Measurements from ENCODE around the gene PRKAG2.

The PRKAG2 gene

GRCh38 chr7:151900591-151900985 lies 23.7 kb upstream of the PRKAG2 start:
- DNase-seq, result no peak

GRCh38 chr7:151899513-151900360 lies 22.8 kb upstream of the PRKAG2 start:
- no peak for DNase-seq

- DNase-seq, result no peak
These were observed 21.2 kb upstream of the PRKAG2 start for GRCh38 chr7:151897951-151898686.

- no peak for DNase-seq
These were observed 20.3 kb upstream of the PRKAG2 start for GRCh38 chr7:151897161-151897731.

- no peak for DNase-seq
These were observed 19.6 kb upstream of the PRKAG2 start for GRCh38 chr7:151896486-151896885.

- DNase-seq, result no peak
These were observed 19.2 kb upstream of the PRKAG2 start for GRCh38 chr7:151896086-151896485.

GRCh38 chr7:151895631-151896031 lies 18.7 kb upstream of the PRKAG2 start:
- no peak for DNase-seq

- DNase-seq, result no peak
These were observed 18.2 kb upstream of the PRKAG2 start for GRCh38 chr7:151895008-151895630.

GRCh38 chr7:151894111-151895007 lies 17.4 kb upstream of the PRKAG2 start:
- DNase-seq, result no peak

GRCh38 chr7:151893405-151893923 lies 16.5 kb upstream of the PRKAG2 start:
- no peak for DNase-seq

- no peak for DNase-seq
These were observed 14.8 kb upstream of the PRKAG2 start for GRCh38 chr7:151891753-151892152.

GRCh38 chr7:151891182-151891581 lies 14.3 kb upstream of the PRKAG2 start:
- DNase-seq, result no peak

- DNase-seq, result no peak
These were observed 13.6 kb upstream of the PRKAG2 start for GRCh38 chr7:151890355-151891004.

GRCh38 chr7:151889406-151890354 lies 12.8 kb upstream of the PRKAG2 start:
- no peak for DNase-seq

- DNase-seq, result no peak
These were observed 11.5 kb upstream of the PRKAG2 start for GRCh38 chr7:151888079-151889067.

GRCh38 chr7:151886783-151887182 lies 9.9 kb upstream of the PRKAG2 start:
- no peak for DNase-seq

GRCh38 chr7:151885202-151885580 lies 8.3 kb upstream of the PRKAG2 start:
- no peak for DNase-seq

GRCh38 chr7:151884312-151885201 lies 7.6 kb upstream of the PRKAG2 start:
- no peak for DNase-seq

Data from fibroblast of skin of right biceps (primary cell).